ENCODE results near the gene HMGCL.
"Not testable (repeated sequence)": the region's sequence is repeated elsewhere in the genome, so short reads cannot be mapped to it uniquely, and the experiment has no call there.

HMGCL gene

DNA sequence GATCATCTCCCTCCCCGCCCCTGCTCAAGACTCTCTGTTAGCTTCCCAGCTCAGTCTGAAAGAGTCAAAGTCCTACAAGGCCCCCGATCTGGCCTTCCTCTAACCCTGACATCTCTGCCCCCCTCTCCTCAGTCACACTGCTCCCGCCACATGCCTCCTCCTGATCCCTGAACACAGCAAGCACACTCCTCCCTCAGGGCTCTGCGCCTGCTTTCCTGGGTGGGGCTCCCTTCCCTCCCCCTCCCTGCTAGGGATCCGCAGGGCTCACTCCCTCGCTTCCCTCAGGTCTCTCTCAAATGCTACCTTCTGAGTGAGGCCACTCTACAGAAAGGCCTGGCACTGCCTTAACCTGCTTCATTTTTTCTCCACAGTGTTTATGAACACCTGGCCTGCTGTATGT lies 18.9 kb downstream of the HMGCL start:
- ATAC-seq = no peak
- TF ChIP-seq, protein P1, sequence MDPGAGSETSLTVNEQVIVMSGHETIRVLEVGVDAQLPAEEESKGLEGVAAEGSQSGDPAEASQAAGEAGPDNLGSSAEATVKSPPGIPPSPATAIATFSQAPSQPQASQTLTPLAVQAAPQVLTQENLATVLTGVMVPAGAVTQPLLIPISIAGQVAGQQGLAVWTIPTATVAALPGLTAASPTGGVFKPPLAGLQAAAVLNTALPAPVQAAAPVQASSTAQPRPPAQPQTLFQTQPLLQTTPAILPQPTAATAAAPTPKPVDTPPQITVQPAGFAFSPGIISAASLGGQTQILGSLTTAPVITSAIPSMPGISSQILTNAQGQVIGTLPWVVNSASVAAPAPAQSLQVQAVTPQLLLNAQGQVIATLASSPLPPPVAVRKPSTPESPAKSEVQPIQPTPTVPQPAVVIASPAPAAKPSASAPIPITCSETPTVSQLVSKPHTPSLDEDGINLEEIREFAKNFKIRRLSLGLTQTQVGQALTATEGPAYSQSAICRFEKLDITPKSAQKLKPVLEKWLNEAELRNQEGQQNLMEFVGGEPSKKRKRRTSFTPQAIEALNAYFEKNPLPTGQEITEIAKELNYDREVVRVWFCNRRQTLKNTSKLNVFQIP (CRISPR knock-in tag; IDR thresholded peaks at IDR 0.05; ENCODE audit: borderline replicate concordance, low read depth) = no peak

DNA sequence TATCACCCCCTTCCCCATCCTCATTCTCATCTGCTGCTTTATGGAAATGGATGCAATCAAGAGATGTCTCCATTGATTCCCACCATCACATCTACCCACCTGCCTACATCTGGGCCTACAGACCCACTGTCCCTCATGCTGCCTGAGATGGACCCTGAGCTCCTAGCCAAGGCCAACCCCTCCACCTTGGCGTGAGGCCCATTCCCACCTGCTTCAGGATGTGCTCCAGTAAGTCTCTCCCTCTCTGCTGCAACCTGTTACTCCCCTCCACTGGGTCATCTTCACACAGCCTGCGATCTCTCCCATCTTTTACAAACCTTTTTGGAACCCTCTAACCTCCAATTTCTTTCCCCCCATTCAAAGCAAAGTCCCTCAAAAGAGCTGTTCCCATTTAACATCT lies 20.2 kb downstream of the HMGCL start:
- no peak for ATAC-seq
- TF ChIP-seq, protein P2, sequence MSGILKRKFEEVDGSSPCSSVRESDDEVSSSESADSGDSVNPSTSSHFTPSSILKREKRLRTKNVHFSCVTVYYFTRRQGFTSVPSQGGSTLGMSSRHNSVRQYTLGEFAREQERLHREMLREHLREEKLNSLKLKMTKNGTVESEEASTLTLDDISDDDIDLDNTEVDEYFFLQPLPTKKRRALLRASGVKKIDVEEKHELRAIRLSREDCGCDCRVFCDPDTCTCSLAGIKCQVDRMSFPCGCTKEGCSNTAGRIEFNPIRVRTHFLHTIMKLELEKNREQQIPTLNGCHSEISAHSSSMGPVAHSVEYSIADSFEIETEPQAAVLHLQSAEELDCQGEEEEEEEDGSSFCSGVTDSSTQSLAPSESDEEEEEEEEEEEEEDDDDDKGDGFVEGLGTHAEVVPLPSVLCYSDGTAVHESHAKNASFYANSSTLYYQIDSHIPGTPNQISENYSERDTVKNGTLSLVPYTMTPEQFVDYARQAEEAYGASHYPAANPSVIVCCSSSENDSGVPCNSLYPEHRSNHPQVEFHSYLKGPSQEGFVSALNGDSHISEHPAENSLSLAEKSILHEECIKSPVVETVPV (CRISPR knock-in tag; IDR thresholded peaks at IDR 0.05) = no peak
- TF ChIP-seq SNAI2 (CRISPR knock-in tag; IDR thresholded peaks at IDR 0.05) = no peak
- TF ChIP-seq TCF4 (CRISPR knock-in tag; IDR thresholded peaks at IDR 0.05; ENCODE audit: borderline replicate concordance) = no peak
- TF ChIP-seq, protein P1 (CRISPR knock-in tag; IDR thresholded peaks at IDR 0.05; ENCODE audit: borderline replicate concordance, low read depth) = no peak
- TF ChIP-seq ARNTL (CRISPR knock-in tag; IDR thresholded peaks at IDR 0.05; ENCODE audit: borderline replicate concordance, low read depth) = no peak
- TF ChIP-seq, protein P3, sequence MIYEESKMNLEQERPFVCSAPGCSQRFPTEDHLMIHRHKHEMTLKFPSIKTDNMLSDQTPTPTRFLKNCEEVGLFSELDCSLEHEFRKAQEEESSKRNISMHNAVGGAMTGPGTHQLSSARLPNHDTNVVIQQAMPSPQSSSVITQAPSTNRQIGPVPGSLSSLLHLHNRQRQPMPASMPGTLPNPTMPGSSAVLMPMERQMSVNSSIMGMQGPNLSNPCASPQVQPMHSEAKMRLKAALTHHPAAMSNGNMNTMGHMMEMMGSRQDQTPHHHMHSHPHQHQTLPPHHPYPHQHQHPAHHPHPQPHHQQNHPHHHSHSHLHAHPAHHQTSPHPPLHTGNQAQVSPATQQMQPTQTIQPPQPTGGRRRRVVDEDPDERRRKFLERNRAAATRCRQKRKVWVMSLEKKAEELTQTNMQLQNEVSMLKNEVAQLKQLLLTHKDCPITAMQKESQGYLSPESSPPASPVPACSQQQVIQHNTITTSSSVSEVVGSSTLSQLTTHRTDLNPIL (CRISPR knock-in tag; IDR thresholded peaks at IDR 0.05; ENCODE audit: low read depth) = no peak

DNA sequence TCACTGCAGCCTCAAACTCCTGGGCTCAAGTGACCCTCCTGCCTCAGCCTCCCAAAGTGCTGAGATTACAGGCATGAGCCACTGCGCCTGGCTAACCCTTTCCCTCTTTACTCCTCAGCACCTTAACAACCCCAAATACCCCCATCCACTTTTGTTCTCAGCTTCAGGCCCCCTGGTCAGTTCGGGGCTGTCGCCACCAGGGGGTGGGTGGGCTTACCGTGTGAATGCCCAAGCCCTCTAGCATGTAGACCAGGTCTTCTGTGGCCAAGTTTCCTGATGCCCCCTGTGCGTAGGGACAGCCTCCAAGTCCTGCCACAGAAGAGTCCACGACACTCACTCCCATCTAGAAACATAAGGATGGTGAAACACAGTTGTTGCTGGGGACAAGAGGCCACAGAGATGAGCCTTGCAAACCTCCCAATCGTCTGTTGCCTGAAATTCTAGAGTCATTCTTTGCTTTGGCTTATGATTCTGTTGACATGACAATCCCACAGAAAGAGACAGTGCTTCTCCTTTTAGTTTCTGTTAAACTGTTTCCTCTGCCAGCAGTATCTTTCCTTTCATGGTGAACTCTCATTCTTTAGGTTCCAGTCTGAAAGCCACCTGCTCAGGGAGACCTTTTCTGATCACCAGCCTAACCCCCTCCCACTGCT lies 20.9 kb downstream of the HMGCL start:
- no peak for ATAC-seq
- TF ChIP-seq, protein P1 (CRISPR knock-in tag; IDR thresholded peaks at IDR 0.05; ENCODE audit: borderline replicate concordance, low read depth) = no peak
- no peak for TF ChIP-seq CSDC2 (CRISPR knock-in tag; IDR thresholded peaks at IDR 0.05)
- TF ChIP-seq ZNF565 (CRISPR knock-in tag; conservative IDR thresholded peaks at IDR 0.05; ENCODE audit: low read depth) = no peak

DNA sequence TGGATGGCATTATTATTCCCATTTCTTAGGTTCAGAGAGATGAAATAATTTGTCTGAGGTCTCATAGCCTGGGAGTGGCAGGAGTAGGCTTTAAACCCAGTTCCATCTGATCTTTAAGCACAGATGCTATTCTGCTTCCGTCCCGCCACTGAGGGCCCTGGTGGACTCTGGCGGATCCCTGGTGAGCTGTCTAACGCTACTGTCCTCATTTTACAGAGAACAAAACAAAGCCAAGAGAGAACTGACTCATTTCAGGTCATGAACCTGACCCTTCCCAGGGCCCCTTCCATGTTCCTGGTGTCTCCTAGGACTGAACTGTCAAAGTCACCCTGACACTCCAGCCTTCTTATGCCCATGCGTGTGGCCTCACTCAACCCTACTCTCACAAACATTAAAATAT lies 21.6 kb downstream of the HMGCL start:
- TF ChIP-seq ARNTL (CRISPR knock-in tag; IDR thresholded peaks at IDR 0.05; ENCODE audit: borderline replicate concordance, low read depth) (no peak), BACH2 (CRISPR knock-in tag; IDR thresholded peaks at IDR 0.05; ENCODE audit: borderline replicate concordance) (no peak), GLIS3 (CRISPR knock-in tag; IDR thresholded peaks at IDR 0.05) (no peak), ZNF565 (CRISPR knock-in tag; conservative IDR thresholded peaks at IDR 0.05; ENCODE audit: low read depth) (no peak), TCF4 (CRISPR knock-in tag; IDR thresholded peaks at IDR 0.05; ENCODE audit: borderline replicate concordance) (no peak), ZC3H10 (CRISPR knock-in tag; IDR thresholded peaks at IDR 0.05) (no peak), RARB (CRISPR knock-in tag; IDR thresholded peaks at IDR 0.05) (no peak)
- TF ChIP-seq, protein P4, sequence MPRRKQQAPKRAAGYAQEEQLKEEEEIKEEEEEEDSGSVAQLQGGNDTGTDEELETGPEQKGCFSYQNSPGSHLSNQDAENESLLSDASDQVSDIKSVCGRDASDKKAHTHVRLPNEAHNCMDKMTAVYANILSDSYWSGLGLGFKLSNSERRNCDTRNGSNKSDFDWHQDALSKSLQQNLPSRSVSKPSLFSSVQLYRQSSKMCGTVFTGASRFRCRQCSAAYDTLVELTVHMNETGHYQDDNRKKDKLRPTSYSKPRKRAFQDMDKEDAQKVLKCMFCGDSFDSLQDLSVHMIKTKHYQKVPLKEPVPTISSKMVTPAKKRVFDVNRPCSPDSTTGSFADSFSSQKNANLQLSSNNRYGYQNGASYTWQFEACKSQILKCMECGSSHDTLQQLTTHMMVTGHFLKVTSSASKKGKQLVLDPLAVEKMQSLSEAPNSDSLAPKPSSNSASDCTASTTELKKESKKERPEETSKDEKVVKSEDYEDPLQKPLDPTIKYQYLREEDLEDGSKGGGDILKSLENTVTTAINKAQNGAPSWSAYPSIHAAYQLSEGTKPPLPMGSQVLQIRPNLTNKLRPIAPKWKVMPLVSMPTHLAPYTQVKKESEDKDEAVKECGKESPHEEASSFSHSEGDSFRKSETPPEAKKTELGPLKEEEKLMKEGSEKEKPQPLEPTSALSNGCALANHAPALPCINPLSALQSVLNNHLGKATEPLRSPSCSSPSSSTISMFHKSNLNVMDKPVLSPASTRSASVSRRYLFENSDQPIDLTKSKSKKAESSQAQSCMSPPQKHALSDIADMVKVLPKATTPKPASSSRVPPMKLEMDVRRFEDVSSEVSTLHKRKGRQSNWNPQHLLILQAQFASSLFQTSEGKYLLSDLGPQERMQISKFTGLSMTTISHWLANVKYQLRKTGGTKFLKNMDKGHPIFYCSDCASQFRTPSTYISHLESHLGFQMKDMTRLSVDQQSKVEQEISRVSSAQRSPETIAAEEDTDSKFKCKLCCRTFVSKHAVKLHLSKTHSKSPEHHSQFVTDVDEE (CRISPR knock-in tag; IDR thresholded peaks at IDR 0.05) = no peak
- TF ChIP-seq, protein P5, sequence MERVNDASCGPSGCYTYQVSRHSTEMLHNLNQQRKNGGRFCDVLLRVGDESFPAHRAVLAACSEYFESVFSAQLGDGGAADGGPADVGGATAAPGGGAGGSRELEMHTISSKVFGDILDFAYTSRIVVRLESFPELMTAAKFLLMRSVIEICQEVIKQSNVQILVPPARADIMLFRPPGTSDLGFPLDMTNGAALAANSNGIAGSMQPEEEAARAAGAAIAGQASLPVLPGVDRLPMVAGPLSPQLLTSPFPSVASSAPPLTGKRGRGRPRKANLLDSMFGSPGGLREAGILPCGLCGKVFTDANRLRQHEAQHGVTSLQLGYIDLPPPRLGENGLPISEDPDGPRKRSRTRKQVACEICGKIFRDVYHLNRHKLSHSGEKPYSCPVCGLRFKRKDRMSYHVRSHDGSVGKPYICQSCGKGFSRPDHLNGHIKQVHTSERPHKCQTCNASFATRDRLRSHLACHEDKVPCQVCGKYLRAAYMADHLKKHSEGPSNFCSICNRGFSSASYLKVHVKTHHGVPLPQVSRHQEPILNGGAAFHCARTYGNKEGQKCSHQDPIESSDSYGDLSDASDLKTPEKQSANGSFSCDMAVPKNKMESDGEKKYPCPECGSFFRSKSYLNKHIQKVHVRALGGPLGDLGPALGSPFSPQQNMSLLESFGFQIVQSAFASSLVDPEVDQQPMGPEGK (CRISPR knock-in tag; IDR thresholded peaks at IDR 0.05; ENCODE audit: borderline replicate concordance) = no peak

DNA sequence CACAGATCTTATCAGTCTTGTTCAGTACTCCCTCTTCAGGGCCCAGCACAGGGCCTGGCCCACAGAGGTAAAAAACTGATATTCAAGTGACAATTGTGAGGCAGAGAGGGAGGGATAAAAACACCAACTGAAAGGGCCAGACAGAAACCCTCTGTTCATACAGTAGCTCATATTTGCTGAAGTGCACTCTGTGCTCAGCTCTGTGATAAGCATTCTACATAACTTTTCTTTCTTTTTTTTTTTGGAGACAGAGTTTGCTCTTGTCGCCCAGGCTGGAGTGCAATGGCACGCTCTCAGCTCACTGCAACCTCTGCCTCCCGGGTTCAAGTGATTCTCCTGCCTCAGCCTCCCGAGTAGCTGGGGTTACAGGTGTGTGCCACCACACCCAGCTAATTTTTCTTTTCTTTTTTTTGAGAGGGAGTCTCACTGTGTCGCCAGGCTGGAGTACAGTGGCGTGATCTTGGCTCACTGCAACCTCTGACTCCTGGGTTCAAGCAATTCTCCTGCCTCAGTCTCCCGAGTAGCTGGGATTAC lies 22.4 kb downstream of the HMGCL start:
- not testable (repeated sequence) for ATAC-seq

More for the DNA sequence above, 21.6 kb downstream of the HMGCL start:
- ATAC-seq = no peak
